Measurements from ENCODE around the gene SLC12A9.

DNA sequence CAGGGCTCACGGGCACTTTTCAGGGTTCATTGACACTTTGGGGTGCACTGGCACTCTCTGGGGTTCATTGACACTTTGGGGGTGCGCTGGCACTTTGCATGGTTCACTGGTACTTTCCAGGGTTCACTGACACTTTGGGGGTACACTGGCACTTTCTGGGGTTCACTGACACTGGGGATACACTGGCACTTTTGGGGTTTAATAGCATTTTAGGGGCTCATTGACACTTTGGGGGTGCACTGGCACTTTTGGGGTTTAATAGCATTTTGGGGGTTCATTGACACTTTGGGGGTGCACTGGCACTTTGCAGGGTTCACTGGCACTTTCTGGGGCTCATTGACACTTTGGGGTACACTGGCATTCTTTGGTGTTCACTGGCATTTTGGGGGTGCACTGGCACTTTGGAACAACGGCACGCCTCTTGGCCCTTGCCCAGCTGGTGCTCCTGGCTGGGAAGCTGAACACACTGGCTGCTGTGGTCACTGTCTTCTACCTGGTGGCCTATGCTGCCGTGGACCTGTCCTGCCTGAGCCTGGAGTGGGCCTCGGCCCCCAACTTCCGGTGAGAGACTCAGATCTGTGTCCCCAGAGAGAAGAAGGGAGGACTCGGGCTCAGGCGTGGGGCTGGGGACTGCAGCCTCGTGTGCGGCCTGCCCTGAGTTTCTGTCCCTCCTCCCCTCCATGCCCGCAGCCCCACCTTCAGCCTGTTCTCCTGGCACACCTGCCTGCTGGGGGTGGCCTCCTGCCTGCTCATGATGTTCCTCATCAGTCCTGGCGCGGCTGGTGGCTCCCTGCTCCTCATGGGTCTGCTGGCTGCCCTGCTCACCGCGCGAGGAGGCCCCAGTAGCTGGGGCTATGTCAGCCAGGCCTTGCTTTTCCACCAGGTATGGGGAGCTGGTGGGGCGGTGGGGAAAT lies 8.4 kb downstream of the SLC12A9 start:
- no peak for TF ChIP-seq EZH2 (IDR thresholded peaks at IDR 0.05; ENCODE audit: borderline replicate concordance, low read length)
- TF ChIP-seq, protein P1, sequence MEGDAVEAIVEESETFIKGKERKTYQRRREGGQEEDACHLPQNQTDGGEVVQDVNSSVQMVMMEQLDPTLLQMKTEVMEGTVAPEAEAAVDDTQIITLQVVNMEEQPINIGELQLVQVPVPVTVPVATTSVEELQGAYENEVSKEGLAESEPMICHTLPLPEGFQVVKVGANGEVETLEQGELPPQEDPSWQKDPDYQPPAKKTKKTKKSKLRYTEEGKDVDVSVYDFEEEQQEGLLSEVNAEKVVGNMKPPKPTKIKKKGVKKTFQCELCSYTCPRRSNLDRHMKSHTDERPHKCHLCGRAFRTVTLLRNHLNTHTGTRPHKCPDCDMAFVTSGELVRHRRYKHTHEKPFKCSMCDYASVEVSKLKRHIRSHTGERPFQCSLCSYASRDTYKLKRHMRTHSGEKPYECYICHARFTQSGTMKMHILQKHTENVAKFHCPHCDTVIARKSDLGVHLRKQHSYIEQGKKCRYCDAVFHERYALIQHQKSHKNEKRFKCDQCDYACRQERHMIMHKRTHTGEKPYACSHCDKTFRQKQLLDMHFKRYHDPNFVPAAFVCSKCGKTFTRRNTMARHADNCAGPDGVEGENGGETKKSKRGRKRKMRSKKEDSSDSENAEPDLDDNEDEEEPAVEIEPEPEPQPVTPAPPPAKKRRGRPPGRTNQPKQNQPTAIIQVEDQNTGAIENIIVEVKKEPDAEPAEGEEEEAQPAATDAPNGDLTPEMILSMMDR (IDR thresholded peaks at IDR 0.05; ENCODE audit: low read length) = no peak
